Esophagus squamous epithelium (tissue), 4 donors: Measurements from ENCODE around the gene ROR2.

Source experiments
- CTCF ChIP-seq, 6 experiments: fragments of 450-650 bp in 4 of 6; fragments of 200-600 bp in 2 of 6; sonication (generic) in 2 of 6; IDR thresholded peaks; one replicate each; pipeline ENCODE4 v1.5.1; 2016 to 2019; ENCODE audit warnings: antibody characterized with exemption in 6 of 6, mild to moderate bottlenecking in 4 of 6, moderate library complexity in 4 of 6
- POLR2A ChIP-seq, 4 donors: fragments of 450-650 bp; IDR thresholded peaks; one replicate each; pipeline ENCODE4 v1.6.1; 2017; ENCODE audit warnings: antibody characterized with exemption in 4 of 4, mild to moderate bottlenecking in 4 of 4, moderate library complexity in 3 of 4

- TF ChIP-seq CTCF (IDR thresholded peaks at IDR 0.05) (no peak), POLR2A (IDR thresholded peaks at IDR 0.05) (no peak)
Measured at GRCh38 chr9:91949392-91949945, 559 bp downstream of the ROR2 start.
